HG03095 (cell line): Measurements from ENCODE around the gene COL18A1.

Source experiments
- ATAC-seq: cut with Tn5 transposase; IDR thresholded peaks from one replicate; pipeline ENCODE4 v1.9.1; 2021; ENCODE audit warnings: moderate library complexity; ENCODE audit not compliant: unreplicated experiment

Gene COL18A1

DNA sequence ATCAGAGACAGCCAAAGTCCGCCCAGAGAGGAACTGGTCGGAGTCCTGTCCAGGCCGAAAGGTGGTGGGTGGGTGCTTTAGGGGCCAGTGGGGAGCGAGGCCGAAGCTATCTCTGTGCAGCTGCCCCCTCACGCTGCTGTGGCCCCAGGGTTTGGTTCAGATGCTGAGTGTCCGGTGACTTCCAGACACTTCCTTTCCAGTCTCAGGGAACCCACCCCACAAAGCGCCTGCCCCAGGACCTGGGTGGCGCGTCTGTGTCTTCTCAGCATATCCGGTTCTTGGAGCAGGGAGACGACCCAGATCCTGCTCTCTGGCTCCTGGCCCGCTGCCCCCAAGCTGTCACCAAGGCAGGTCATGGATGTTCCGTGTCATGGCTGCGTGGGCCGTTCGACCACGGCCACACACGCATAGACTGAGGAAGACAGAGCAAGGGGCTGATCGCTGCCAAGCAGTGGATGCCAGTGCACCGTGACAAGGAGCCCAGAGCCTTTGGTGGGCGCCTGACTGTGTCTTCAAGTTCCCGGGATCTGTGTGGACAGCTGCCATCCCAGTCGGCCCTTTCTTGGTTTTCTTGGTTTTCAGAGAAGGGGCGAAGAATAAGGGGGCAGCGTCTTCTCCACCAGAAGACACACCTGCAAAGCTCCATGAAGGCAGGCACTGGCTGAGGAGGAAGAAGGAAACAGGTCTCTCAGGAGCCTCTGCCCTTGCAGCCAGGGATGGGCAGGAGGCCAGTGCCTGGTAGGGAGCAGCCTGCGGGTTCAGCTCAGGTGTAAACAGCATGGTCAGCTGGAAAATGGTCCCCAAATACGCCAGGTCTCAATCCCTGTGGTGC, 22.9 kb upstream of the COL18A1 start:
- no peak for ATAC-seq

DNA sequence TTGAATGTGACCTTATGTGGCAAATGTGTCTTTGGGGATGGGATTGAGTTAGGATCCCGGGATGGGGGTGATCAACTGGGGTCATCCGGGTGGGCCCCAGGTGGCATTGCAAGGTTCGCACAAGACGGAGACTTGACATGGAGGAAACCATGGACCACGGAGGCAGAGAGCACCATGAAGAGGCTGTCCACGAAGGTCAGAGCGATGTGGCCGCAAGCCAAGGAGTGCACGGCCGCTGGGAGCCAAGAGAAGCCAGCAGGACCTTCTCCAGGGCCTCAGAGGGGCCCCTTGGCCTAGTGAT, 22.3 kb upstream of the COL18A1 start:
- no peak for ATAC-seq

DNA sequence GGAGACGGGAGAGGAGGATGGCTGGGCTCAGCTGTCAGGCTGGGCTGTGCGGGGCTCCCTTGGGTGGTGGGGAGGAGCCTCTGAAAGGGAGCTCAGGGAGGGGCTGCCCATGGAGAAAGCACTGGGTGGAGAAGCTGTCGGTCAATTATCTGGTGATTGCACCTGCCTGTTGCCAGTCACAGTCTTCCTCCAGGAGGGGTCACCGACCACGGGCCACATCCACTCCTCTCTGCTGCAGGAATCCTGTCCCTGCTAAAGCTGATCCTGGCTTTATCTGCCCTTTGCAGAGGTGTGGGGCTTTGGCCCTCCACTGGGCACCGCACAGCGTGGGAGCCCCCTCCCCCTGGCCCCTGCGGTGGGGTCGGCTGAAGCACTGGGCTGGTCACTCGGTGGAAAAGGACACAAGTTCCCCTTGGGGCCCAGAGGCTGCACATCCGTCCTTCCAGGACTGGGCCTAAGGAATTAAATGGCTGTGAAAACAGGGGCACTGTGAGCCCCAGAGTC, 21.8 kb upstream of the COL18A1 start:
- ATAC-seq, result no peak

DNA sequence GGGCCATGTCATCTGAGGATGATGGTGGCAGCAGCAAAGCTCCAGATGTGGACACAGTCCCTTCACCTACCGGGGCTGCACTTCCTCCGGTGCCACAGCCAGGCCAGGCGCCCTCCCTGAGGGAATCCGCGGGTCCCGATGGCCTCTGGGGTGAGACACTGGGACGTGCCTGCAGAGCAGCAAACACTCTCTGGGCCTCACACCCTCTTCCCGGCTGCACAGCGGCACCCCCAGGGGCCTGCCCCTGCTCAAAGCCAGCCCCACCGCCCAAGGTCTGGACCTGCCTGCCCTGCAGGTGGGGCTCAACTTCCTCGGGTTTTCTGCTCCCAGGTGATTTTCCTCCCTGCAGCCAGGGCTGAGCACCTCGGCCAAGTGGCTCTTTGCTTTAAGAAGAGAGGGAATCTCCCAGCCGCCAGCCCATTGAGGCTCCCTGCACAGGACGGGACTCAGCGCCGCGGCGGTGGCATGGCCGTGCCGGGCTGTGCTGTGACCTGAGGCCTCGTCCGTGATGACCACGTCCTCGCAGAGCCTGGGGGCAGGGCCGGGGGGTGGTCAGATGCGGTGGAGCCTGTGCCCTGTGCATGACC, 21.3 kb upstream of the COL18A1 start:
- ATAC-seq, result no peak

DNA sequence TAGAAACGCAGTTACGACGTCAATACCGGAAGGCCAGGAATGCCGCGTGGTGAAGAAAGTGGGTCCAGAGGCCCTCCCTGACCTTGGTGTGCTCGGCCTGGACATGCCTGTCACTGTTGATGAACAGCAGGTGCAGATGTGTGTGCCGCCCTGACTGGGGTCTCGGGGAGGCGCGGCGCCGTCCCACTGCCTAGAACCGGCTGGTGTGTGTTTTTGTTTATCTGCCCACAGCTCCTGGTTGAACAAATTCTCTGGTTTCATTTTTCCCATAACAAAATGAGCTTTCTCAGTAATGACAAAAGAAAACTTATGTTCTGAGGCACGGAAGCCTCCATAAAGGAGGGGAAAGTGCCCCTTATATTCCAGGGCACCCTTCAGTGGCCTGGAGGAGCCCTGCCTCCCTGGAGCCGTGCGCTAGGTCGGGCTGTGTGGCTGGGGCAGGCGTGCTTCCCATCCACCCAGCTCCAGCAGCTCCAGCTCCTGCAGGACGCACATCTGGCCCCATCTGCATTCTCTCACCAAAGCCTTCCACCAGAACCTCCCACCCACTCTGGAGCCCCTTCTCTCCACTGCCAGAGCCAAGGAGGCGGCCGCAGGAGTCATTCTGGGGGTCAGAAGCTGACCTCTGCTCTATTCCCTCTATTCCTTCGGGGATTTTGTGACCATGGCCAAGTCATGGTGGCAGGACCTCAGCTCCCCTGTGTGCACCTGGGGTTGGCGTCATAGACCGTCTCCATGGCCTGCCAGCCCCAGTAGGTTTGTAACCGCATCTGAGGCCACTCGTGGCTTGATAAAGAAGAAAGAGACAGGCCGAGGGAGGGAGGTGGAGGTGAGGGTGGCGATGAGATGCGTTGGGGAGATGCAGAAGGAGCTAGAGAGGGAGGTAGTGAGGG, 20.1 kb upstream of the COL18A1 start:
- ATAC-seq, result no peak

DNA sequence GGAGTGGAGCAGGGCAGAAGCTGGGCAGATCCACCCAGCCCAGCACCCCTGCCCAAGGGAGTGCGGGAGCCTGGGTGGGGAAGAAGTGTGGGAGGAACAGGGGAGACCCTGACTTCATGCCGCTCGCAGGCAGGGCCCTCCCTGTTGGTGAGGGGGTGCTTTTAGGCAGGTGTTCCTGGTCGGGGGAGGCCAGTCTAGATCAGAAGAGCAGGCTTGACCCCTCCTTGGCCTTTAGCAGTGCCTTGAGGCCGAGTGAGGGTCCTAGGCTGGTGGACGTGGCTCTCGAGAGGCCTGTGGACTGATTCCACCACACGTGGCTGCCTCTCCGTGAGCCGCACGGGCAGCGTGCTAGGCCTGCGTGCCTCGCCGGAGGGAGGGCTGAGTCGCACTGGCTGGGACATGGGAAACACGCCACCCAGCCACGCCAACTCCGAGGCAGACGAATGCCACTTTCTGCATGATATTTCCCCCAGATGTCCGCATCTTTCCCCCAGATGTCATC, 19.4 kb upstream of the COL18A1 start:
- no peak for ATAC-seq

DNA sequence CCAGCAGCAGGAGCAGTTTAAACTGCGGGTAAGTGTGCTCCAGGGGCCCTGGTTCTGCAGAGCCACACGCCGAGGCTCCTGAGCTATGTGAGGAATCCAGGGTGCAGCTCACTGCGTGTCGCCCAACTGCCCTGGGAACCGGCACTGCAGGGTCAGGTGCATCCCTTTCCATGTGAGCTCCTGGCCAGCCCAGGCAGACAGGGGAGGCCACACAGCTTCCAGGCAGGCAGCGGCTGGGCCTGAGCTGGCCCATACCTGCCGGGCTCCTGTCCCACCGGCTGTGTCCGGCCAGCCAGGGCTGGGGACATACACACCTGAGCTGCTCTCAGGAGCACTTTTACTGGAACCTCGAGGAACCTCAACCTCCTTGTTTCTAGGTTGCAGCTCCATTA, 18.6 kb upstream of the COL18A1 start:
- no peak for ATAC-seq

DNA sequence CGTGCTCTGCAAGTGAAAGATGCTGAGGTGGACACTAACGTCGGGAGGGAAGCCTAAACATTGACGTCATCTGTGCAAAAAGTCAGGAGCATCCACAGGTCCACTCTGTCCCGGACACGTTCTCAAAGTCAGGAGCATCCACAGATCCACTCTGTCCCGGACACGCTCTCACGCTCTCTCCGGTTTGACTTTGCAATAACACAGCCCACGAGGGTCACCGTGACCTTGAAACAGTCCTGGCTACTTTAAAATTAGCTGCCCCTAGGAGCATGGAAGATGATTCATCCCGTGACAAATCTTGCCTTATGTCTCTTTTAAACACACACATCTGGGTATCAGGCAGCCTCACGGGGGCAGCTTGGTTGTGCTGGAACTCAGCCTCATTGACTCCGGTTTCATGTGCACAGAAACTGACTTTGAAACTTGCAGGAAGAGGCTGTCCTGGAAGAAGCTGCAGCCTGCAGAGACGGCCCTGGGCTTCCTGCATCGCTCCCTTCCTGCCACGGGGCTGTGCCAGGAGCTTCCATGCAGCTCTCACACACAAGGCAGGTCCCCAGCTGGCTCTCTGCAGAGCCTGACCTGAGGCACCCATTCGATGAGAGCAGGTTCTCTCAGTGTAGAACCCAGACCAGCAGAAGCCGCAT, 18.1 kb upstream of the COL18A1 start:
- ATAC-seq, result no peak

DNA sequence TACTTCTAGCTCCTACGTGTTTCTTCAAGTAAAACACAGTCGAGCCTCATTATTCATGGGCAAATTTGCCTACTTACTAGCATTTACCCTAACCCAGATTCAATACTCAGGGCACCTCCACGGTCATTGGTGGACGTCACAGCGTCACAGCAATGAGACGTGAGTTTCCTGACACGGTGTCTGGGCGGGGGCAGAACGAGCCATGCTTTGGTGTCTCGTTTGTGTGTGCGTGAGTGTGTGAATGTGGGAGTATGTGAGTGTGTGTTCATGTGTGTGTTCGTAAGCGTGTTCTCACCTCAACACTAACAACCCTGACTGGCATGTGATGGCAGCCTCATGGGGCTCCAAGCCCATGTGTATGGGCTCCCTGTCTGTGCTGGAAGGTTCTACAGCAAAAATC, 17.5 kb upstream of the COL18A1 start:
- no peak for ATAC-seq

DNA sequence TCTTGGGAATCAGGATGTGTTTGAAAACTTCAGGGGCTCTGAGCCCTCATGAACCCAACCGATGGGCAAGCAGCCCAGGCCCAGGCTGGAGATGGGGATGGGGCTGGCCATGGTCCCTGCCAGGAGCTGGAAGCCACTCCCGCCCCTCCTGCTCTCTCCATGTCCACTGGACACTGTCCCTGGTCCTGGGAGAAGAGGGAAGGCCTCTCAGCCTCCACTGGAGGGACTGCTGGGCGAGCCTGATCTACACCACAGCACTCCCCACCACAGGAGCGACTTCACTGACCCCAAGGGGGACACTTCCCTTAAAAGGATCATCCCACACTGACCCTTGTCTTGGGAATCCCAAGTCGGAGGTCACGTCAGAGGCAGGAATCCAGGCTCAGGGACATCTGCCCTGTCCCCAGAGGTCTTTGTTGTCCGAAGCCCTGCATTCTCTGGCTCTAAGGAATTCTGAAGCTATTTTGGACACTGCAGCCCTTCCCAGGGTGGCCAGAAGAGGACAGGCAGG, 16.9 kb upstream of the COL18A1 start:
- no peak for ATAC-seq

DNA sequence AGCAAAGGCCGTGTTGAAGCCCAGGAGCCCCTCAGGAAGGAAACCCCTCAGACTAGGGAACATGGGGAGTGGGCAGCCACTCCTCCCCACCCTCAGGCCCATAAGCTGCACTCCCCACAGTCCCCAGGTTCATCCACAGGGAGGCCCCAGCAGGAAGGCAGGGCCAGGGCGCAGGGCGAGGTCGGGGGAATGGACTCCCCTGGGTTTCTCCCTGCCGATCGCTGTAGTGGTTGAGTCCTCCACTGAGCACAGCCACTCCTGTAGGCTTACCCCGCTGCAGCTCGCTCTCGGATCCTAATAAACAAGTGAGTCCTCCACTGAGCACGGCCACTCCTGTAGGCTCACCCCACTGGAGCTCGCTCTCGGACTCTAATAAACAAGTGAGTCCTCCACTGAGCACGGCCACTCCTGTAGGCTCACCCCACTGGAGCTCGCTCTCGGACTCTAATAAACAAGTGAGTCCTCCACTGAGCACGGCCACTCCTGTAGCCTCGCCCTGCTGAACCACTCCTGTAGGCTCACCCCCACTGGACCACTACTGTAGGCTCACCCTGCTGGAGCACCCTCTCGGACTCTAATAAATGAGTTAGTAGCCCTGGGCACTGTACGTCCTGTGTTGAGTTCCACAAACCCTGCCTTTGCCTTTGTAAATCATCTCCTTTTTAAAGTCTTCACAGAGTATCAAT, 16.2 kb upstream of the COL18A1 start:
- ATAC-seq, result no peak

DNA sequence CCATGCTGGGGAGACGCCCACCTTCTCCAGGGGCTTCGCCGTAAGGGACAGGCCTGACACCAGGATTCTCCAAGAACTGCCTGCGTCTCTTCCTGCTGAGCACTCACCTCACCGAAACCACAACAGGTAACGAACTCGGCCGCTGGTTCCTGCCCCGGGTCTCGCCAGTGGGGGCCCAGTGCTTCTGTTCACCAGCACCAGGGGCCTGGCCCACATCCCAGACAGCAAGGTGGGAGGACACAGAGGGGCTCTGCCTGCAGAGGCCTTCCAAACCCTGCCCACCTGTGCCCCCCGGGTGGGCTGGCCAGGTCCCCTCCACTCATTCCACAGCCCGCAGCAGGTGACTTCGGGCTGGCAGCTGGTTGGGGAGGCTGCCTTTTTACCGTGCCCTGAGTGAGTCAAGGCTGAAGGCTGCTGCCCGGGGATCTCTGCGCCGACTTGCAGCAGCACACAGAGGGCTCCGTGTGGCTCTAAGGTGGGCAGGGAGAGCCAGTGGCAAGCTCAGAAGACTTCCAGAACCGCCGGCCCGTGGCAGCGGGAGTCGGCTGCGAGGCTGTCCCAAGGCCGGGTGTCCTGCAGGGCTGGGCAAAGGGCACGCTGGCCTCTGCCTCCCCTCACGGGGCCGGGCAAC, 14.7 kb upstream of the COL18A1 start:
- ATAC-seq, result no peak

DNA sequence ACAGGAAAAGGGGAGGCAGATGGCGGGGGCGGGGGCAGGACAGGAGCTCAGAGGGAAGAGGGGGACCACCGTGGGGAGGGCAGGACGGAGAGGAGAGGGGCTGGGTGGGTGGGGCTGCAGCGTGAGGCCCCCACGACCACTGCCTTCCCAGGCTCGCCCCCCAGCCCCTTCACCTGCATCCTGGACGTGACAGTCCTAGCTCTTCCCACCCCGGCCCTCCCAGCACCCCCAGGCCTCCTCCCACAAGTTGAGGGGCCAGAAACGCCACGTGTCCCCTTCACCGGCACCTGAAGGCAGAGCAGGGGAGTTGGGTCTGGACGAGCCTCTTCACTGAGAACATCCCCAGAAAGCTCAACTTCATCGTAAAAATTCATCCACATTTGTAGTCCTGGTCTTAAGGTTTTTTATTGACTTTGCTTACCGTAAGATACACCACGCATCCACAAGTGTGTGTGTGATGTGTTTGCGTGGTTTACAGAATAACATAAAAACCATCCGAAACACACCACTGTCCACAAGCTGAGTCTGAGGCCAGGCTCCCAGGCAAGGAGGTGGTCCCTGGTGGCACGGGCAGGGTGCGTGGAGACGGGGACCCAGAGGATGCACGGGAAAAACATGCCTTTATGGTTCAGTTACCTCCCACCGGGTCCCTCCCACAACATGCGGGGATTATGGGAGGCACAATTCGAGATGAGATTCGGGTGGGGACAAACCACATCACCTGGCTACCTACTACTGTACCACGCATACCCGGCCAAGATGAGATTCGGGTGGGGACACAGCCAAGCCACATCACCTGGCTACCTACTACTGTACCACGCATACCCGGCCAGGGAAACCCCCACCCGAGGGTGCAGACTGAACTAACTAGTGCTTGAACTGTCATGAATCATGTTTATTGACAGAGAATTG, 13.9 kb upstream of the COL18A1 start:
- no peak for ATAC-seq

DNA sequence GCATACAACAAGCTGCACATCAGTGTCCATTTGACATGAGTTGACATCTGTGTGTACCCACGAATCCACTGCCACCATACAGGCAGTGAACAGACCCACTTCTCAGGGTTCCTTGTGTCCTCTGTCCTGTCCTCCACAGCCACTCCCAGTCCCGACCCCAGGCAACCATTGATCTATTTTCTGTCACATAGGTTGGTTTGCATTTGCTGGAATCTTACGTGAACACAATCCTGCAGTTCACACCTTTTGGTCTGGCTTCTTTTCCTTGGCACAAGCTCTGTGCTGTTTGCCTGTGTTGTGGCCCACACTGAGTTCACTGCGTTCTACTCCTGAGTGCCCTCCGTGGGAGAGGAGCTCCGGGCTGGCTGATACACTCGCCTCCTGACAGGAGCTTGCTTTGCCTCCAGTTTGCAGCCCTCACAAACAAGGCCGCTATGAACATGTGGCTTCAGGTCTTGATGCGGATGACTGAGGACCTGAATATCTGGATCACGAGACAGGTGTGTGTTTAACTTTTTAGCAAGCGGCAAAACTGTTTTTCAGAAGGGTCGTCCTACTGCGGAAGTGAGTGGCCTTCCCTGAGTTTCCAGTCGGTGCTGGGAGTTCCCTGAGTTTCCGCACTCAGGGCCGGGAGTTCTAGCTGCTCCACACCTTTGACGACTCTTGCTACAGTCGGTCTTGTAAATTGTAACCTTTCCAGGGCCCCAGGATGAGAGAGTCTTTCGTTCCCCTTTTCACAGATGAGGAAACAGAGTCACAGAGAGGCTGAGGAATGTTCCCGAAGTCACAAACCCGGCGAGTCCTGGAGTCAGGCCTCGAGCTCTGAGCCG, 13.0 kb upstream of the COL18A1 start:
- ATAC-seq, result no peak

DNA sequence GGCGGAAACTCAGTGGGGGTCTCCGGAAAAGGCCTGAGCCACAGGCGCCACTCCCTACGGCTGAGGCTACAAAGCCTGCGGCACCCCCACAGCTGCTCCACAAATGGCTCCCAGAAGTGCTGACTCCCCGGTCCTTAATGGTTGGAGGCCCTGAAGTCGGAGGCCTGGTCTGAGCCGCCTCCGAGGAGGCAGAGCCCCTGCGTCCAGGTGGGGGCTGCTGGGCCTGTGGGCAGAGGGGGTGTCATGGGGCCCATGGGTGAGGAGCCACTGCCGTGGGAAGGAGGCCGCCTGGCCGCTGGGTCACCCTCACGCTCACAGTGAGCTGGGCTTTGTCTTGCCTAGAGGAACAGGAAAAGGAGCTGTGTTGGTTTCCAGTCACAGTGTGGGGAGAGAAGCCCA, 12.4 kb upstream of the COL18A1 start:
- no peak for ATAC-seq

DNA sequence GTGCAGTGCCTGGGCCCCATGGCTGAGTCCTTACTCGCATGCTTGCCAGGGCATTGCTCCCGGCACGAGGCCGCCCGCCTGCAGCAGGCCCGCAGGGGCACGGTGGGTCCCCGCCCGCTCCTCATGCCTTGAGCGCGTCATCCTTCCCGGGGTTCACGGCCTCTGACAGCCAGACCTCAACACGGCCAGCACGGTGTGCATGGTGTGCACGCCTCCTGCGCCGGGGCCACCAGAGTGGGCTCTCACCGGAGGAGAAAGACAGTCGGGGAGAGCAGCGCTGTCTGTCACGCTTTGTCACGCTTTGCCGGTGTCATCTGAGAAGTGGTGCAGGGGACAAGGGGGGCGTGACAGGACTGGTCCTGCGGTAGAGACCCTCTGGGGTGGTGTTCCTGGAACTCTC, 11.9 kb upstream of the COL18A1 start:
- no peak for ATAC-seq

DNA sequence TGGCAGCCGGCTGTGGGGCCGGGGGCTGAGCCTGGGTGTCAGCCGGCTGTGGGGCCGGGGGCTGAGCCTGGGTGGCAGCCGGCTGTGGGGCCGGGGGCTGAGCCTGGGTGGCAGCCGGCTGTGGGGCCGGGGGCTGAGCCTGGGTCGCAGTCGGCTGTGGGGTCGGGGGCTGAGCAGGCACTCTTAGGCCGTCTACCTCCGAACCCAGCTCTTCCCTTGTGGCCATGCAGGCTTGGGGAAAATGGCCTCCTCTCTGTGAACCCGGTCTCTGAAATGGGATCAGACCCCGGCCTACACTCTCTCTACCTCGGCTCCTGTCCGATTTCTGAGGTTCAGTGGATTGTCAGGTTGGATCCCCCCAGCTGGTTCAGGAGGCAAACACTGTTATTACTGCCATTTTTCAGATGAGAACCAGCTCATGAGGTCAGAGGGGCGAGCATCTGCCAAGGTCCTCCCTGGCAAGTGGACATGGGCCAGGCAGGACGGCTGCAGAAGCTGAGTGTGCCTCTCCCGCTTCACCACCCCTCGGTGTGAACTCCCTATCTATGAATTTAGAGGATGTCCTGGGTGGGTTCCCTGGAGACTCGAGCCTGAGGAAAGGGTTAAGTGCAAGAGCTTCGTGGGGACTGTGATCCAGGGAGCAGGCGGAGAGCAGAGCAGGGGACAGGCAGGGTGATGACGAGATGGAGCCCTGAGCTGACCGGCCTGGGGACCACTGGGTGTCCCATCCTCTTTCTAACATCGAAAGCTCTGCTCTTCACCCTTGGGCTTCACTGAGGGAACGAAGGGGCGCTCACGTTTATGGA, 10.9 kb upstream of the COL18A1 start:
- no peak for ATAC-seq
